GM12891 (cell line): Measurements from ENCODE around the gene ZC3H14.

Source experiments
- POLR2A ChIP-seq: IDR thresholded peaks from 2 replicates; pipeline ENCODE4 v1.6.1; 2011; ENCODE audit warnings: low read depth, low read length, control low read depth
- POLR2AphosphoS5 ChIP-seq: IDR thresholded peaks from 2 replicates; pipeline ENCODE4 v1.6.1; 2011; ENCODE audit warnings: low read depth, low read length, control low read depth
- SPI1 ChIP-seq: IDR thresholded peaks from 2 replicates; pipeline ENCODE4 v1.6.1; 2011; ENCODE audit warnings: low read depth, low read length, control low read depth
- TAF1 ChIP-seq: IDR thresholded peaks from 2 replicates; pipeline ENCODE4 v1.6.1; 2011; ENCODE audit warnings: low read depth, low read length, control low read depth

GRCh38 chr14:88592031-88592430 is 29.2 kb downstream of the ZC3H14 start:
- TF ChIP-seq TAF1 (no peak), POLR2A (no peak), SPI1 (no peak), POLR2AphosphoS5 (no peak)
